ENCODE results near the gene RRAS.

Gene RRAS

GRCh38 chr19:49680421-49681351 is 40.7 kb upstream of the RRAS start:
- no peak overlapping the region for H2AFZ ChIP-seq (ENCODE audit: low read depth, low read length, severe bottlenecking)

GRCh38 chr19:49679771-49680413 is 39.9 kb upstream of the RRAS start:
- Histone ChIP-seq H4K20me1 (ENCODE audit: low read depth, low read length) (peaks cover 10% of the 10 kb centered on the region; the same call in 1 of the 2 replicates), H3K27ac (ENCODE audit: low read depth, low read length) (peak overlapping the region; percentile 27), H2AFZ (ENCODE audit: low read depth, low read length, severe bottlenecking) (no peak overlapping the region), H3K36me3 (ENCODE audit: low read length) (peaks cover 15% of the 10 kb centered on the region), H3F3A (ENCODE audit: insufficient read depth) (peaks cover 18% of the 10 kb centered on the region), H3K79me2 (ENCODE audit: insufficient read depth, low read length) (peaks cover 50% of the 10 kb centered on the region), H3K27me3 (ENCODE audit: low read length) (no peaks in the 10 kb centered on the region), H3K4me3 (ENCODE audit: insufficient read depth, low read length, poor library complexity, severe bottlenecking) (peak overlapping the region; percentile 29), H3K4me2 (ENCODE audit: low read depth, low read length, poor library complexity, severe bottlenecking) (peak overlapping the region; percentile 70), H3K9me2 (replicated peaks; ENCODE audit: insufficient read depth, low read length) (no peaks in the 10 kb centered on the region), H3K9ac (ENCODE audit: low read length) (peak overlapping the region; percentile 97), H3K9me3 (ENCODE audit: insufficient read depth, low read length) (no peaks in the 10 kb centered on the region)
- TF ChIP-seq CTCF (IDR thresholded peaks at IDR 0.05; ENCODE audit: insufficient read depth, low read length, poor library complexity, severe bottlenecking) (no peak), EZH2phosphoT487 (conservative IDR thresholded peaks at IDR 0.05; ENCODE audit: low read length) (no peak)

More at GRCh38 chr19:49680421-49681351, 40.7 kb upstream of the RRAS start:
- Histone ChIP-seq H3F3A (ENCODE audit: insufficient read depth) (peaks cover 15% of the 10 kb centered on the region), H3K9me3 (ENCODE audit: insufficient read depth, low read length) (no peaks in the 10 kb centered on the region), H3K4me3 (ENCODE audit: insufficient read depth, low read length, poor library complexity, severe bottlenecking) (peak overlapping the region; percentile 12), H3K79me2 (ENCODE audit: insufficient read depth, low read length) (peaks cover 50% of the 10 kb centered on the region), H3K27me3 (ENCODE audit: low read length) (no peaks in the 10 kb centered on the region), H3K4me2 (ENCODE audit: low read depth, low read length, poor library complexity, severe bottlenecking) (peak overlapping the region; percentile 70), H4K20me1 (ENCODE audit: low read depth, low read length) (peaks cover 10% of the 10 kb centered on the region; the same call in 1 of the 2 replicates), H3K9ac (ENCODE audit: low read length) (peak overlapping the region; percentile 97), H3K36me3 (ENCODE audit: low read length) (peaks cover 19% of the 10 kb centered on the region), H3K27ac (ENCODE audit: low read depth, low read length) (peak overlapping the region; percentile 27), H3K9me2 (replicated peaks; ENCODE audit: insufficient read depth, low read length) (no peaks in the 10 kb centered on the region)
- TF ChIP-seq CTCF (IDR thresholded peaks at IDR 0.05; ENCODE audit: insufficient read depth, low read length, poor library complexity, severe bottlenecking): peak; percentile 93
- no peak for TF ChIP-seq EZH2phosphoT487 (conservative IDR thresholded peaks at IDR 0.05; ENCODE audit: low read length)

GRCh38 chr19:49678985-49679770 is 39.2 kb upstream of the RRAS start:
- peaks cover 9% of the 10 kb centered on the region; the same call in 1 of the 2 replicates for H4K20me1 ChIP-seq (ENCODE audit: low read depth, low read length)
- H3K79me2 ChIP-seq (ENCODE audit: insufficient read depth, low read length): peaks cover 50% of the 10 kb centered on the region
- H2AFZ ChIP-seq (ENCODE audit: low read depth, low read length, severe bottlenecking): no peak overlapping the region
- H3F3A ChIP-seq (ENCODE audit: insufficient read depth): peaks cover 22% of the 10 kb centered on the region
- no peaks in the 10 kb centered on the region for H3K9me2 ChIP-seq (replicated peaks; ENCODE audit: insufficient read depth, low read length)
- peak overlapping the region; percentile 29 for H3K4me3 ChIP-seq (ENCODE audit: insufficient read depth, low read length, poor library complexity, severe bottlenecking)
- H3K9ac ChIP-seq (ENCODE audit: low read length): peak overlapping the region; percentile 97
- no peaks in the 10 kb centered on the region for H3K27me3 ChIP-seq (ENCODE audit: low read length)
- peak overlapping the region; percentile 25; the same call in 1 of the 2 replicates for H3K27ac ChIP-seq (ENCODE audit: low read depth, low read length)
- peaks cover 15% of the 10 kb centered on the region for H3K36me3 ChIP-seq (ENCODE audit: low read length)
- peak overlapping the region; percentile 70 for H3K4me2 ChIP-seq (ENCODE audit: low read depth, low read length, poor library complexity, severe bottlenecking)
- H3K9me3 ChIP-seq (ENCODE audit: insufficient read depth, low read length): no peaks in the 10 kb centered on the region
- TF ChIP-seq EZH2phosphoT487 (conservative IDR thresholded peaks at IDR 0.05; ENCODE audit: low read length) (no peak), CTCF (IDR thresholded peaks at IDR 0.05; ENCODE audit: insufficient read depth, low read length, poor library complexity, severe bottlenecking) (no peak)

Data from SU-DHL-6 (cell line).